ENCODE results near the gene DHRSX.
"Not testable (repeated sequence)": the region's sequence is repeated elsewhere in the genome, so short reads cannot be mapped to it uniquely, and the experiment has no call there.

Gene DHRSX

DNA sequence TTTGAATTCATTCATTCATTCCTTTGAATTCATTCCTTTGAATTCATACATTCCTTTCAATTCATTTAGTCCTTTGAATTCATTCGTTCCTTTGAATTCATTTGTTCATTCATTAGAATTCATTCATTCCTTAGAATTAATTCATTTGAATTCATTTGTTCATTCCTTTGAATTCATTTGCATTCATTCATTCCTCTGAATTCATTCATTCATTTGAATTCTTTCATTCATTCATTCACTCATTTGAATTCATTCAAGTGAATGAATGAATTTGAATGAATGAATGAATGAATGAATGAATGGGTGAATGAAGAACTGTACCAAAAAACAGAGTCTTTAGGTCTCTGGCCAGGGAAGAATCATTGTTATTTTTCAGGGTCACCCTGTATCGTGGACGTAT is 216.6 kb downstream of the DHRSX start:
- no peak for DNase-seq
- intact Hi-C loops (cut with DNase I), result no loop called here

- DNase-seq, result no peak
- intact Hi-C loops (cut with DNase I), result no loop called here
Measured at GRCh38 chrX:2283111-2283859, 217.5 kb downstream of the DHRSX start.

DNA sequence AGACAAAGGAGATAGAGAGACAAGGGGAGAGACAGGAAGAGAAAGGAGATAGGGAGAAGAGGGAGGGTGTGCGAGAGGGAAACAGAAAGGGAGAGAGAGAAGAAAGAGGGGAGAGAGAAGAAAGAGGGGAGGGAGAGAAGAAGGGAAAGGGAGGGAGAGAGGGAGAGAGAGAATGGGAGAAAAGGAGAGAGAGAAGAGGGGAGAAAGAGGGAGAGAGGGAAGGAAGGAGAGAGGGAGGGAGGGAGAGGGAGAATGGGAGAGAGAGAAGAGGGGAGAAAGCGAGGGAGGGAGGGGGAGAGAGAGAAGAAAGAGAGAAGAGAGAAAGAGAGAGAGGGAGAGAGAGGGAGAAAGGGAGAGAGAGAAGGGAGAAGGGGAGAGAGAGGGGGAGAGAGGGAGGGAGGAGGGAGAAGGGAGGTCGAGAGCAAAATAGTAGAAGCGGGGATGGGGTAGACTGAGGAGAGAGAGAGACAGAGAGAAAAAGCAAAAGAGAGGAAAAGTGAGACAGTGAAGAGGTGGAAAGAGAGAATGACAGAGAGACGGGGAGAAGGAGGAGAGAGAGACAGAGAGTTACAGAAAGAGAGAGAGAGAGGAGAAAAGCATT is 218.2 kb downstream of the DHRSX start:
- intact Hi-C loops (cut with DNase I), result no loop called here
- DNase-seq, result no peak

GRCh38 chrX:2272337-2272736 is 228.4 kb downstream of the DHRSX start:
- no peak for DNase-seq
- intact Hi-C loops (cut with DNase I), result no loop called here

- DNase-seq; intact Hi-C loops (cut with DNase I): not testable (repeated sequence)
Measured at GRCh38 chrX:2271595-2271994, 229.2 kb downstream of the DHRSX start.

GRCh38 chrX:2270783-2271182 is 230.0 kb downstream of the DHRSX start:
- DNase-seq; intact Hi-C loops (cut with DNase I): not testable (repeated sequence)

- intact Hi-C loops (cut with DNase I), result no loop called here
- no peak for DNase-seq
Measured at GRCh38 chrX:2267890-2268289, 232.9 kb downstream of the DHRSX start.

DNA sequence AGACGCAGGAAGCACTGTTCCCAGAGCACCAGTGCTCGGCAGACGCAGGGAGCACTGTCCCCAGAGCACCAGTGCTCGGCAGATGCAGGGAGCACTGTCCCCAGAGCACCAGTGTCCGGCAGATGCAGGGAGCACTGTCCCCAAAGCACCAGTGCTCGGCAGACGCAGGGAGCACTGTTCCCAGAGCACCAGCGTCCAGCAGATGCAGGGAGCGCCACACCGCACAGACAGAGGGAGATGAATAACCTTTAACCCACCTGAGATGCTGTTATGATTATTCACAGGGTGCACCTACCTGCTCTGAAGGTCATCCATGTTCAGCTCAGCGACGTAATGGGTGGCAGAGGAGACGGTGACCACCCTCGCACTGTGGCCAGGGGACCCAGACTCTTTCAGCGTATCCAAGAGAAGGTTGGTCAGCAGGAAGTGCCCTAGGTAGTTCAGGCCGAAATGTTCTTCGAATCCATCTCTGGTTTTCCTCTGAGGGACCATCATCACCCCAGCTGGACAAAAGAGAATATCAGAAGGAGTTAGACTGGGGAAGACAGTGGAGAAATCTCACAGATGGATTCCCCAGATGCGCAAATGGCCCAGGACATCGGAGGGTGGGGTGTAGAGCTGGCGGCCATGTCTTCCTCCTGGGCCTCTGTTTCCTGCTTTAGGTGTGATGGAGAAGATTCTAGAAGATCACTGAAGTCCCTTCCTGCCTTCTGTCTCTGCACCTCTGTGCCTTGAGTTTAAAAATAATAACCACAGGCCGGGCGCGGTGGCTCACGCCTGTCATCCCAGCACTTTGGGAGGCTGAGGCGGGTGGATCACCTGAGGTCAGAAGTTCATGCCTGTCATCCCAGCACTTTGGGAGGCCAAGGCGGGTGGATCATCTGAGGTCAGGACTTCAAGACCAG is 234.1 kb downstream of the DHRSX start:
- intact Hi-C loops (cut with DNase I), result no loop called here
- no peak for DNase-seq

- intact Hi-C loops (cut with DNase I); DNase-seq: not testable (repeated sequence)
Measured at GRCh38 chrX:2265658-2266444, 234.9 kb downstream of the DHRSX start.

GRCh38 chrX:2264179-2265030 is 236.4 kb downstream of the DHRSX start:
- no peak for DNase-seq
- intact Hi-C loops (cut with DNase I), result no loop called here

DNA sequence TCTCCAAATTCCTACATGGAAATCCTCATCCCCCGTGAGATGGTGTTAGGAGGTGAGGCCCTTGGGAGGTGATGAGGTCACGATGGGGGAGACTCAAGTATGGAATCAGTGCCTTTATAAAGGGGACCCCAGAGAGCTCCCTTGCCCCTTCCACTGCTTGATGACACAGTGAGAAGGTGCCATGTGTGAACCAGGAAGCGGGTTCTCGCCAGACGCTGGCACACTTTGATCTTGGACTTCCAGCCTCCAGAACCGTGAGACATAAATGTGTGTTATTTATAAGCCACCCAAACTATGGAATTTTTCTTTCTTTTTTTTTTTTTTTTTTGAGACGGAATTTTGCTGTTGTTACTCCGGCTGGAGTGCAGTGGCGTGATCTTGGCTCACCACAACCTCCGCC is 237.6 kb downstream of the DHRSX start:
- intact Hi-C loops (cut with DNase I), result no loop called here
- DNase-seq, result no peak

DNA sequence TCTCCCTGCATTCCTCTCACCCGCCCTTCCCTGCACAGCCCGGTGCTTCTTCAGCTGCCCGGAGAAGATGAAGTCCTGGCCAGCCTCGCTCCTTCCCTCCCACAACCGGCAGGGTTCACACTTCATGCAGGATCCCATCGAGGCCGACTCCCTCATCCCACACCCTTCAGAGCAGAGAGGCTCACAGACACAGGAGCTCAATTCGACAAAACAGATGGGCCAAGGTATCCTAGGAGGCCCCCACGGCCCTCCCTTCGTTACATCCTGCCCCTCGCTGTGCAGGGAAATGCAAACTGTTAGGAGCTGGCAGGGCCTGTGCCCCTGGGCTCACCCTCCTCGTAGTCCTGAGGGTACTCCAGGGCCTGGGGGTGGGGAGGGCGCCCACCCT is 238.1 kb downstream of the DHRSX start:
- intact Hi-C loops (cut with DNase I), result no loop called here

DNA sequence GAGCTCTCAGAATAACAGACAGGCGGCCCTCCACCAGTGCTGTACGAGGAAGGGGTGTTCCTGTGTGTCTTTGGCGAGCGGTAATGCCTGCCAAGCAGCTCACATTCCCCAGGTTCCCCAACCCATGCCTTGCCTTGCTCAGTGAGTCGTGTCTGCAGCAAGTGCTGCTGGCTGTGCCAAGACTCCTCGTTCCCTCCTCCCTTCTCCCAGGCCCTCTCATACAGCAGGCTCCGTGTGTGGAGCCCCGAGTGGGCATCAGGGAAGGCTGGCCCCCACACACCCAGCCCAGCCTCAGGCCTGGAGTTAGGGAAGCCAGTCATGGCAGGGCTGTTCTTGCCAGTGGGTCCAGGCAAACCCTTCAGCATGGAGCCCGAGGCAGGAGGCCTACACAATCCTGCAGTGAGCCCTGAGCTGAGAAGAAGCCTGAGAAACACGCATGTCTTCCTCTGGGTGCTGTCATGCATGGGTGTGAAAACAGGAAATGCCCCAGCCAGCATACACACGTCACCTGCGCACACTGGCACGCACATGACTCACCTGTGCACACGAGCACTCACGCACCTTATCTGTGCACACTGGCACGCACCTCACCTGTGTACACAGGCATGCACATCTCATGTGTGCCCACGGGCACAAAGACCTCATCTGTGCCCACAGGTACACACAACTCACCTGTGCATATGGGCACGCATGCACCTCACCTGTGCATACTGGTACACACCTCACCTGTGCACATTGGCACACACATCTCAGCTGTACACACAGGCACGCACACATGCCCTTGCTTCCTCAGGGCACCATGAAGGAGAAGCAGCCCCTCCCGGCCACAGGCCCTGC is 238.7 kb downstream of the DHRSX start:
- DNase-seq, result peak in 6 of 10 donors; percentile 16 to 84 (median 32)
- intact Hi-C loops (cut with DNase I), result no loop called here

More for the DNA sequence above, 238.1 kb downstream of the DHRSX start:
- peak in 3 of 10 donors; percentile 12 to 77 (median 15) for DNase-seq

DNA sequence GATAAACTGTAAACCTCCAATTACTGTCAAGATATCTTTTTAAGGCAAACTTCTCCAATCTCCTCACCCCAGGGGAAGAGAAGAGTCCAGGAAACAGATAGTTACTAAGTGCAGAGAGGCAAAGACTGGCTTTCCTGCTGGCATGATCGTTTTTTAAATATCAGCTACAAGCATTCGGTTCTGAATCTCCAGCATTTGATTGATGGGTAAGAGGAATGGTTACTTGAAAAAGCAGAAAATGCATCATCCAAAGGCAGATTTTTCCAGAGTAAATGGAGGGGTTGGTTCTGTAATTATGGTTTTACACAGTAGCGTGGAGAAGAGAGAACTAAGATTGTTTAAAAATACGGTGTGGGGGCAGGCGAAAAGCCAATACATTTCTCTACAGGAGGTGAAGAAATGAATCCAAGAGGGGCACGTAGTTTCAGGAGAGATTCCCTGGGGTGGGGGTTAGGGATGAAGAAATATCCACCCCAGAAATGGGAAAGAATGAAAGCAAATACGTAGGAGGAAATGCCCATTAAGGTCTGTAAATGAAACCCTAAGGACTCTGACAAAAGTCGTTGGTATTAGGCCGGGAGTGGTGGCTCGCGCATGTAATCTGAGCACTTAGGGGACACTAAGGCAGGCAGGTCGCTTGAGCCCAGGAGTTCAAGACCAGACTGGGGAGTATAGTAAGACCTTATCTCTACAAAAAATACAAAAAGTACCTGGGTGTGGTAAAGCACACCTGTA is 248.3 kb downstream of the DHRSX start:
- no peak for DNase-seq
- intact Hi-C loops (cut with DNase I), result no loop called here

DNA sequence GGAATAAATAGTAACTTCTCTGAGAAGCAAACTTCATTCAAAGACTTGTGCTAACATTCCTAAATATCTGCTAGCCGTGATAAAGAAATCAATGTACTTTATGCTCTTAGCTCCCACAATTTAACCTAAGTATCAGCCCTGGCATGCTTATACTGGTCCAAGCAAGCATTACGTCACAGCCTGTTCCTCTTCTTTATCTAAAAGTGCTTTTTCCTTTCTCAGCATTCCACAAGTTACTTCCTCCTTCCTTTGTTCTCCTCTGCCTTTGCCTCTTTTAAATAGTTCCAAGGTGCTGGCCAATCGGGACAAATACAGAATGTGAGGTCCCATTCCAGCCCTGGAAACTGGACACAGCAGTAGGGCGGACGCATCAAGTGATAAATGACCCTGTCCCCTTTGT is 249.6 kb downstream of the DHRSX start:
- intact Hi-C loops (cut with DNase I), result no loop called here
- DNase-seq, result no peak

- DNase-seq, result peak in 1 of 10 donors; percentile 6
- intact Hi-C loops (cut with DNase I), result no loop called here
Measured at GRCh38 chrX:2243913-2244460, 256.8 kb downstream of the DHRSX start.

DNA sequence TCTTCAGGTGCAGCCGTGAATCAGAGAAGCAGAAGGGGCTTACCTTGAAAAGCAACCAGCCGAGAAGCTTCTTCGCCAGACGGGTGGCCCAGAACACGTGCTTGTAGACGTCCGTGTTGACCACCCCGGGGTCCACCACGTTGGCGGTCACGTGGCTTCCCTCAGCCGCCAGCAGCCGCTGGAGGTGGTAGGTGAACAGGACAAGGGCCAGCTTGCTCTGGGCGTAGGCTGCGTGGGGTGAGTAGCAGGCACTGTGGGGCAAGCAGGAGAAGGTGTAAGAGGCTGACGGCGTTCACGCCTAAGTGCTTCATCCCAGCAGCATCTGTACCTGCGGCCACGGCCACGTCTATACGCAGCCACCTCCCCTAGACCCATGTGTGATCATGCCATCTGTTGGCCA is 257.8 kb downstream of the DHRSX start:
- intact Hi-C loops (cut with DNase I), result no loop called here
- peak in 1 of 10 donors; percentile 49 for DNase-seq

DNA sequence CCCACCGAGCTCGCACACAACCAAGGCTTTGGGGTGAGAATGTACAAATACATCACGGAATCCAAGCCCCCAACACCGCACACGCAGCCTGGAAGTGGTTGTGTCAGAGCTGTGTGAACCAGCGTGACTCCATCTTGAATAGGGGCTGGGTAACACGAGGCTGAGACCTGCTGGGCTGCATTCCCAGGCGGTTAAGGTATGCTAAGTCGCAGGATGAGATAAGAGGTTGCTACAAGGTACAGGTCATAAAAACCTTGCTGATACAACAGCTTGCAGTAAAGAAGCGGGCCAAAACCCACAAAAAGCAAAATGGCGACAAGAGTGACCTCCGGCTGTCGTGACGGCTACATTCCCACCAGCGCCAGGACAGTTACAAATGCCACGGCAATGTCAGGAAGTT is 258.4 kb downstream of the DHRSX start:
- DNase-seq, result peak in 1 of 10 donors; percentile 38
- intact Hi-C loops (cut with DNase I), result no loop called here

Data from posterior cingulate gyrus (tissue), 11 donors.